Astrocyte of the cerebellum (primary cell): ENCODE measurements around the gene DPP6.

ENCODE experiments used
- DNase-seq: peaks from one replicate; pipeline ENCODE4 v3.0.0-alpha.2; 2011; ENCODE audit warnings: low read depth
- H3K4me3 ChIP-seq: 2 replicates; pipeline ENCODE4 v1.5.1; 2011; ENCODE audit warnings: mild to moderate bottlenecking, low read depth, low read length, moderate library complexity
- CTCF ChIP-seq: IDR thresholded peaks from 2 replicates; pipeline ENCODE4 v1.5.1; 2012; ENCODE audit warnings: low read length, low read depth, moderate library complexity, mild to moderate bottlenecking; ENCODE audit errors: missing control alignments
- in situ Hi-C: cut with HindIII; loops from 2 replicates; pipeline ENCODE4 v1.10.0; 2017; ENCODE audit warnings: low sequenced_read_pairs

Gene DPP6

GRCh38 chr7:154640266-154640865 is 588.2 kb downstream of the DPP6 start:
- in situ Hi-C loops = no loop called here
- H3K4me3 ChIP-seq = no peak overlapping the region
- no peak for DNase-seq
- TF ChIP-seq CTCF = no peak

- no peak for TF ChIP-seq CTCF
- H3K4me3 ChIP-seq = no peak overlapping the region
- in situ Hi-C loops = no loop called here
- no peak for DNase-seq
Observed at GRCh38 chr7:154640917-154641316, 588.7 kb downstream of the DPP6 start.

- no peak overlapping the region for H3K4me3 ChIP-seq
- no peak for TF ChIP-seq CTCF
- in situ Hi-C loops = no loop called here
- no peak for DNase-seq
Observed at GRCh38 chr7:154644366-154644765, 592.2 kb downstream of the DPP6 start.

GRCh38 chr7:154646126-154647013 is 594.2 kb downstream of the DPP6 start:
- in situ Hi-C loops = no loop called here
- H3K4me3 ChIP-seq = no peak overlapping the region
- no peak for TF ChIP-seq CTCF
- DNase-seq = peak; percentile 49

GRCh38 chr7:154647625-154648024 is 595.4 kb downstream of the DPP6 start:
- TF ChIP-seq CTCF = no peak
- no peak overlapping the region for H3K4me3 ChIP-seq
- DNase-seq = no peak
- in situ Hi-C loops = no loop called here

- no peak overlapping the region for H3K4me3 ChIP-seq
- TF ChIP-seq CTCF = no peak
- DNase-seq = no peak
- in situ Hi-C loops = no loop called here
Observed at GRCh38 chr7:154649015-154649414, 596.8 kb downstream of the DPP6 start.
